MCF 10A (cell line): ENCODE results near the gene KLKB1. TPM values are rescaled to one million over a fixed set of nuclear protein-coding genes. Genes with fewer than 3 reads are reported as not detected.

Experiments used
- BruUV-seq: library from RNA; stranded (reverse); fragments of 400-500 nt; replicated peaks from 2 replicates; lab custom pipeline; 2021; lab: Mats Ljungman, UMichigan
- CTCF ChIA-PET: fragments of 300-600 bp; sonication (Branson Sonifier 250); formaldehyde crosslinking; extraction: SDS; loops from one replicate; lab custom pipeline; 2021; ENCODE audit warnings: antibody characterized with exemption, inconsistent platforms; lab: Yijun Ruan, JAX
- POLR2A ChIA-PET: fragments of 300-600, 350-650 bp; sonication (Branson Sonifier 250); formaldehyde crosslinking; extraction: SDS; loops from one replicate; lab custom pipeline; 2020; ENCODE audit warnings: antibody characterized with exemption, inconsistent platforms; lab: Yijun Ruan, JAX
- DNase-seq: peaks from one replicate; pipeline ENCODE4 v3.0.0-alpha.2; 2018; ENCODE audit not compliant: unreplicated experiment
- H3K27ac Mint-ChIP-seq: one replicate; pipeline ENCODE4 v1.8.0; 2022; ENCODE audit warnings: mild to moderate bottlenecking, low read depth, mixed read lengths; ENCODE audit not compliant: unreplicated experiment
- H3K27me3 Mint-ChIP-seq: one replicate; pipeline ENCODE4 v1.8.0; 2022; ENCODE audit warnings: mixed read lengths; ENCODE audit not compliant: insufficient read depth, unreplicated experiment
- H3K36me3 Mint-ChIP-seq: one replicate; pipeline ENCODE4 v1.8.0; 2022; ENCODE audit warnings: mild to moderate bottlenecking, moderate library complexity, mixed read lengths; ENCODE audit not compliant: insufficient read depth, unreplicated experiment
- H3K4me1 Mint-ChIP-seq: one replicate; pipeline ENCODE4 v1.8.0; 2022; ENCODE audit warnings: mixed read lengths; ENCODE audit not compliant: insufficient read depth, unreplicated experiment
- H3K4me3 Mint-ChIP-seq: one replicate; pipeline ENCODE4 v1.8.0; 2022; ENCODE audit warnings: mild to moderate bottlenecking, moderate library complexity, mixed read lengths; ENCODE audit not compliant: unreplicated experiment
- H3K9me3 Mint-ChIP-seq: one replicate; pipeline ENCODE4 v1.8.0; 2022; ENCODE audit warnings: mixed read lengths; ENCODE audit not compliant: unreplicated experiment
- intact Hi-C: fragments of 100-400 bp; cut with micrococcal nuclease; formaldehyde crosslinking; loops from 2 replicates; pipeline ENCODE4 v1.14.1; 2022
- total RNA-seq: library from RNA; stranded (reverse); gene quantifications from 2 replicates; pipeline ENCODE4 v1.2.3, GENCODE V29; 2022
- TF ChIP-seq, protein P1 (sequence below): fragments of 200-600 bp; IDR thresholded peaks from one replicate; pipeline ENCODE4 v1.8.0; 2022; ENCODE audit warnings: antibody characterized with exemption, mild to moderate bottlenecking; ENCODE audit not compliant: unreplicated experiment

The KLKB1 gene
- total RNA-seq, 1 experiment from 2014 or later: 0.21 TPM

DNA sequence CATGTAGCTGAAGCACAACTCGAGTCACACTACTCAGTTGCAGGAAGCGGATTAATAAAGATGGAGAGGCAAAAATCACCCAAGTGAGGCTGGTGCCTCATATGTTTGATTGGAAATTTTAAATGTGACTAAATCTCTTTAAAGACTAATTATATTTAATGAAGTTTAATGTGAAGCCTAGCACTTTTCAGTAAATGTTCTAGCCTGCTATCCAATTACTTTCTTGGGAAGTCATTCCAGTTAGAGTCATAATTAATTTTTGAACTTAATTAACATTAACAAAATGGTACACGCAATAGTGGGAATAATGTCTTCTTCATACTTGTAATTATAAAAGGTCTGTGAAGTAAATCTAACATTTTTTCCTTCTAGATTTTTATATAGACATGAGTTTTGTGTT is 59.3 kb downstream of the KLKB1 start:
- H3K27me3 Mint-ChIP-seq: no peaks in the 10 kb centered on the region
- no peaks in the 10 kb centered on the region for H3K36me3 Mint-ChIP-seq
- ChIA-PET CTCF (interaction anchor here (2.0 kb wide), 1 partner anchor 9 kb away, joined by 7 read pairs; no protein-coding TSS in a partner anchor), POLR2A (no interaction called here)
- no peak for DNase-seq
- TF ChIP-seq, protein P1, sequence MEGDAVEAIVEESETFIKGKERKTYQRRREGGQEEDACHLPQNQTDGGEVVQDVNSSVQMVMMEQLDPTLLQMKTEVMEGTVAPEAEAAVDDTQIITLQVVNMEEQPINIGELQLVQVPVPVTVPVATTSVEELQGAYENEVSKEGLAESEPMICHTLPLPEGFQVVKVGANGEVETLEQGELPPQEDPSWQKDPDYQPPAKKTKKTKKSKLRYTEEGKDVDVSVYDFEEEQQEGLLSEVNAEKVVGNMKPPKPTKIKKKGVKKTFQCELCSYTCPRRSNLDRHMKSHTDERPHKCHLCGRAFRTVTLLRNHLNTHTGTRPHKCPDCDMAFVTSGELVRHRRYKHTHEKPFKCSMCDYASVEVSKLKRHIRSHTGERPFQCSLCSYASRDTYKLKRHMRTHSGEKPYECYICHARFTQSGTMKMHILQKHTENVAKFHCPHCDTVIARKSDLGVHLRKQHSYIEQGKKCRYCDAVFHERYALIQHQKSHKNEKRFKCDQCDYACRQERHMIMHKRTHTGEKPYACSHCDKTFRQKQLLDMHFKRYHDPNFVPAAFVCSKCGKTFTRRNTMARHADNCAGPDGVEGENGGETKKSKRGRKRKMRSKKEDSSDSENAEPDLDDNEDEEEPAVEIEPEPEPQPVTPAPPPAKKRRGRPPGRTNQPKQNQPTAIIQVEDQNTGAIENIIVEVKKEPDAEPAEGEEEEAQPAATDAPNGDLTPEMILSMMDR: no peak
- no peaks in the 10 kb centered on the region for H3K4me1 Mint-ChIP-seq
- no peak overlapping the region for H3K4me3 Mint-ChIP-seq
- no peaks in the 10 kb centered on the region for H3K9me3 Mint-ChIP-seq
- no peak overlapping the region for H3K27ac Mint-ChIP-seq
- intact Hi-C loops: no loop called here
- BruUV-seq: no TSS peak

DNA sequence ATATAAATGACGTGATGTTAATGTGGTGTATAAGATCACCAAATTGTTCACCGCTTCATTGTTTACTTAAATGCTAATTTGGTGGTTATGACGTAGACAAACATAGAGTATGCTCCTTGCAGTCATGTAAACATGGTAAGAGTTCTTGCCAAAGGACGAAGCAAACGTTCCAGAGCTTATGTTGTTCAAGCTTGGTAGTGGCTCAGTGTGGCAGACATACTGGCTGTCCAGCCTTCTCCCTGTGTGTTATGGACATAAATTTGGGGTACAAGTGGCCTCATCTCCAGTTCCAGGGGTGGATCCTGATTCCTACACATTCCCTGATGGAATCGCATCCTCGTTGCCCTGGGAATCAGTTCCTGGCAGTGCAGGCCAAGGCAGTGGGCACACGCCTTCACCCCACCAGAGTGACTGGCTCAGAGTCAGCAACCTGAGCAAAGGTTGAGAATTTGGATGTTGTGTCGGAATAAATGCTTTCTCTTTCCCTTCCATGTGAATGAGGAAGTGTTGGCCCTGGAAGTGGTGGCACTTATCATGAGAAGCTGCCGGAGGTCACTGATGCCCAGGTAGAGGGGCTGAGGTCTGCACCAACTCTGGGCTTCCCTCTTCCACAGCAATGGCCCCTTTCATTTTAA is 64.1 kb downstream of the KLKB1 start:
- no peak for DNase-seq
- Mint-ChIP-seq H3K9me3 (no peaks in the 10 kb centered on the region), H3K27me3 (no peaks in the 10 kb centered on the region), H3K36me3 (no peaks in the 10 kb centered on the region), H3K4me1 (no peaks in the 10 kb centered on the region), H3K4me3 (no peak overlapping the region), H3K27ac (no peak overlapping the region)
- TF ChIP-seq, protein P1: no peak
- intact Hi-C loops: no loop called here
- CTCF ChIA-PET: interaction anchor here (0.7 to 1.2 kb wide), 2 partner anchors 182 to 296 kb away, joined by 3 to 6 read pairs; no protein-coding TSS in a partner anchor
- POLR2A ChIA-PET: no interaction called here
- BruUV-seq: no TSS peak

DNA sequence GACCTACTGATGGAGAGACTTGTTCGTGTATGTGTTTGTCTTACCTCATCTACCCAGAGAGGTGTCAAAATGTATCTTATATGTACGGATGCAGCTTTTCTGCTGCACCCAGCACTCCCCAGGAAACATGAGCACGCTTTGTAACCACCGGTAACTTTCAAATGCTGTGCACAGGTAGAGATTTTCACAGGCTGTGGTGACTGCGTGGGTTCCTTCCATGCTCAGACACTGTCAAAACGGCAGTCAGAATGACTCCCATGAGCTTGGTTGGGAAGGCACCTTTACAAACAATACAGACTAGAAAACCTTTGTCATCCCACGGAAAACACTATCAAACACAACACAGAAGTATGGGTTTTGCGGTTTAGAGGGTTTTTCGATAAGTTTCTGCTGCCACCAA is 66.9 kb downstream of the KLKB1 start:
- intact Hi-C loops: no loop called here
- no peaks in the 10 kb centered on the region for H3K4me1 Mint-ChIP-seq
- CTCF ChIA-PET: interaction anchor here (9.6 kb wide), 1 partner anchor 295 kb away, joined by 204 read pairs; no protein-coding TSS in a partner anchor
- H3K27ac Mint-ChIP-seq: no peak overlapping the region
- TF ChIP-seq, protein P1: no peak
- POLR2A ChIA-PET: no interaction called here
- H3K36me3 Mint-ChIP-seq: no peaks in the 10 kb centered on the region
- DNase-seq: no peak
- no TSS peak for BruUV-seq
- no peaks in the 10 kb centered on the region for H3K27me3 Mint-ChIP-seq
- no peak overlapping the region for H3K4me3 Mint-ChIP-seq
- H3K9me3 Mint-ChIP-seq: no peaks in the 10 kb centered on the region

DNA sequence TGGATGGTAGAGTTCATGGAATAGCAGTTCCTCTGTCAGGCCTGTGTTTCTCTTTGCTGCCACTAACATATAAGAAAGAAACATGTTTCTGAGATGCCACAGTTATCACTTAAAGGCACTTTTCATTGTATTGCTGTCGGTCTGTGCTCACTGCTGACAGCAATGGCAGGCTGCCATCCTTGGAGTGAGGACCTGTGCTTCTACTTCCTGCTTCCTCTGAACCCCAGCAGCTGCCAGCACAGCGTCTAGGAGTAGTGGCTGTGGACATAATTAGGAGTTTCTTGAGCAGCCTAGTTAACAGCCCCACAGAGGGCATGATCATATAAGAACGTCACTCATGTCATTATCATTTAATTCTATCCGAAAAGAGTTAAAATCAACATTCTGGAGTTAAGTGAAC is 69.2 kb downstream of the KLKB1 start:
- Mint-ChIP-seq H3K4me1 (no peaks in the 10 kb centered on the region), H3K27me3 (no peaks in the 10 kb centered on the region), H3K36me3 (no peaks in the 10 kb centered on the region), H3K4me3 (no peak overlapping the region), H3K27ac (no peak overlapping the region), H3K9me3 (no peaks in the 10 kb centered on the region)
- intact Hi-C loops: loop anchor here (5.0 kb wide), 1 partner anchor 426 kb away; the partner anchor contains the start of gene FAT1
- DNase-seq: no peak
- no TSS peak for BruUV-seq
- ChIA-PET CTCF (interaction anchor here (0.5 to 9.6 kb wide), 23 partner anchors 9 to 1382 kb away, joined by 3 to 204 read pairs (median 4); no protein-coding TSS in a partner anchor), POLR2A (no interaction called here)
- TF ChIP-seq, protein P1: no peak
